T-helper 17 cell (primary cell): ENCODE results near the gene CYLC2. TPM values are rescaled to one million over a fixed set of nuclear protein-coding genes. Genes with fewer than 3 reads are reported as not detected.

Experiments
- ATAC-seq: fragments of 150-1000 bp; cut with Tn5 transposase; 2 replicates; pipeline ENCODE4 v1.10.0; 2021; ENCODE audit warnings: mild to moderate bottlenecking, moderate library complexity
- DNase-seq, 3 donors: peaks; one replicate each; pipeline versions ENCODE4 v3.0.0 to v3.0.0-alpha.2; 2020 to 2021
- H3K9me3 ChIP-seq: one replicate; pipeline ENCODE4 v1.7.0; 2013; ENCODE audit warnings: low read length, mild to moderate bottlenecking; ENCODE audit not compliant: control insufficient read depth, poor library complexity, severe bottlenecking
- H3K27ac Mint-ChIP-seq: one replicate; pipeline ENCODE4 v1.8.0; 2022; ENCODE audit warnings: mild to moderate bottlenecking, moderate library complexity, mixed read lengths
- H3K27me3 Mint-ChIP-seq: one replicate; pipeline ENCODE4 v1.8.0; 2022; ENCODE audit warnings: mixed read lengths
- H3K36me3 Mint-ChIP-seq: one replicate; pipeline ENCODE4 v1.8.0; 2022; ENCODE audit warnings: low read depth, mixed read lengths
- H3K4me1 Mint-ChIP-seq: one replicate; pipeline ENCODE4 v1.8.0; 2022; ENCODE audit warnings: mild to moderate bottlenecking, mixed read lengths
- H3K4me3 Mint-ChIP-seq: one replicate; pipeline ENCODE4 v1.8.0; 2022; ENCODE audit warnings: mild to moderate bottlenecking, moderate library complexity, mixed read lengths
- total RNA-seq, 4 donors: library from RNA in 2 of 4; stranded (reverse) in 2 of 4; gene quantifications; one replicate each; pipeline ENCODE4 v1.2.3 and lab custom pipeline; 2022 to 2026

Gene CYLC2
- total RNA-seq: not detected
- 0 reads per million in 2 donors for total RNA-seq (lab: John Stamatoyannopoulos, UW)

GRCh38 chr9:102995033-102995432 is at the start of gene CYLC2:
Gene CYLC2 (plus strand): TSS chr9:102995333. CDS start chr9:102995381, 48 bp downstream.
- ATAC-seq: no peak
- Mint-ChIP-seq H3K36me3 (no peaks in the 10 kb centered on the region), H3K4me3 (no peak within 1 kb of the TSS)

GRCh38 chr9:102950346-102950745 is 44.8 kb upstream of the CYLC2 start:
- H3K27ac Mint-ChIP-seq: no peak overlapping the region
- no peak for ATAC-seq
- H3K36me3 Mint-ChIP-seq: no peaks in the 10 kb centered on the region
- DNase-seq: no peak
- no peaks in the 10 kb centered on the region for H3K4me1 Mint-ChIP-seq
- no peaks in the 10 kb centered on the region for H3K9me3 ChIP-seq
- no peaks in the 10 kb centered on the region for H3K27me3 Mint-ChIP-seq
- no peak overlapping the region for H3K4me3 Mint-ChIP-seq

More at GRCh38 chr9:102995033-102995432, at the start of gene CYLC2:
- H3K9me3 ChIP-seq: no peaks in the 10 kb centered on the region
- H3K27ac Mint-ChIP-seq: no peak within 1 kb of the TSS
- no peak for DNase-seq
- no peaks in the 10 kb centered on the region for H3K27me3 Mint-ChIP-seq
- H3K4me1 Mint-ChIP-seq: no peaks in the 10 kb centered on the region

GRCh38 chr9:102966999-102967398 is 28.1 kb upstream of the CYLC2 start:
- no peak for ATAC-seq
- Mint-ChIP-seq H3K27me3 (no peaks in the 10 kb centered on the region), H3K4me3 (no peak overlapping the region), H3K36me3 (no peaks in the 10 kb centered on the region), H3K27ac (no peak overlapping the region), H3K4me1 (no peaks in the 10 kb centered on the region)
- DNase-seq: no peak
- peaks cover 4% of the 10 kb centered on the region for H3K9me3 ChIP-seq

- no peak overlapping the region for H3K27ac Mint-ChIP-seq
- DNase-seq: no peak
- no peaks in the 10 kb centered on the region for H3K27me3 Mint-ChIP-seq
- H3K9me3 ChIP-seq: peaks cover 4% of the 10 kb centered on the region
- no peak overlapping the region for H3K4me3 Mint-ChIP-seq
- H3K36me3 Mint-ChIP-seq: no peaks in the 10 kb centered on the region
- H3K4me1 Mint-ChIP-seq: no peaks in the 10 kb centered on the region
- no peak for ATAC-seq
These were observed 27.2 kb upstream of the CYLC2 start for GRCh38 chr9:102967979-102968378.

- H3K4me1 Mint-ChIP-seq: no peaks in the 10 kb centered on the region
- DNase-seq (no peak), ATAC-seq (no peak)
- peaks cover 4% of the 10 kb centered on the region for H3K9me3 ChIP-seq
- H3K27ac Mint-ChIP-seq: no peak overlapping the region
- no peaks in the 10 kb centered on the region for H3K27me3 Mint-ChIP-seq
- no peak overlapping the region for H3K4me3 Mint-ChIP-seq
- no peaks in the 10 kb centered on the region for H3K36me3 Mint-ChIP-seq
These were observed 22.4 kb upstream of the CYLC2 start for GRCh38 chr9:102972780-102973179.

GRCh38 chr9:102974530-102974929 is 20.6 kb upstream of the CYLC2 start:
- DNase-seq (no peak), ATAC-seq (no peak)
- no peak overlapping the region for H3K27ac Mint-ChIP-seq
- H3K27me3 Mint-ChIP-seq: no peaks in the 10 kb centered on the region
- H3K9me3 ChIP-seq: peaks cover 4% of the 10 kb centered on the region
- H3K4me1 Mint-ChIP-seq: no peaks in the 10 kb centered on the region
- no peak overlapping the region for H3K4me3 Mint-ChIP-seq
- H3K36me3 Mint-ChIP-seq: no peaks in the 10 kb centered on the region

GRCh38 chr9:102975251-102975650 is 19.9 kb upstream of the CYLC2 start:
- H3K4me3 Mint-ChIP-seq: no peak overlapping the region
- no peaks in the 10 kb centered on the region for H3K27me3 Mint-ChIP-seq
- H3K9me3 ChIP-seq: peaks cover 2% of the 10 kb centered on the region
- ATAC-seq: no peak
- H3K36me3 Mint-ChIP-seq: no peaks in the 10 kb centered on the region
- no peak for DNase-seq
- H3K4me1 Mint-ChIP-seq: no peaks in the 10 kb centered on the region
- no peak overlapping the region for H3K27ac Mint-ChIP-seq

- H3K4me1 Mint-ChIP-seq: no peaks in the 10 kb centered on the region
These were observed 9.8 kb upstream of the CYLC2 start for GRCh38 chr9:102985162-102985895.

GRCh38 chr9:102986425-102986824 is 8.7 kb upstream of the CYLC2 start:
- Mint-ChIP-seq H3K4me3 (no peak overlapping the region), H3K4me1 (no peaks in the 10 kb centered on the region), H3K27ac (no peak overlapping the region), H3K36me3 (no peaks in the 10 kb centered on the region), H3K27me3 (no peaks in the 10 kb centered on the region)
- DNase-seq (no peak), ATAC-seq (no peak)
- no peaks in the 10 kb centered on the region for H3K9me3 ChIP-seq

More at GRCh38 chr9:102985162-102985895, 9.8 kb upstream of the CYLC2 start:
- H3K36me3 Mint-ChIP-seq: no peaks in the 10 kb centered on the region
- no peak overlapping the region for H3K4me3 Mint-ChIP-seq
- ATAC-seq (no peak), DNase-seq (no peak)
- no peaks in the 10 kb centered on the region for H3K27me3 Mint-ChIP-seq
- H3K9me3 ChIP-seq: no peaks in the 10 kb centered on the region
- H3K27ac Mint-ChIP-seq: no peak overlapping the region

- H3K4me3 Mint-ChIP-seq: no peak overlapping the region
- DNase-seq (no peak), ATAC-seq (no peak)
- H3K27me3 Mint-ChIP-seq: no peaks in the 10 kb centered on the region
- H3K9me3 ChIP-seq: peaks cover 4% of the 10 kb centered on the region
- no peaks in the 10 kb centered on the region for H3K4me1 Mint-ChIP-seq
- H3K36me3 Mint-ChIP-seq: no peaks in the 10 kb centered on the region
- H3K27ac Mint-ChIP-seq: no peak overlapping the region
These were observed 8.6 kb downstream of the CYLC2 start for GRCh38 chr9:103003689-103004088.

GRCh38 chr9:103014242-103014641 is 19.1 kb downstream of the CYLC2 start:
- Mint-ChIP-seq H3K4me1 (no peaks in the 10 kb centered on the region), H3K4me3 (no peak overlapping the region), H3K27me3 (no peaks in the 10 kb centered on the region), H3K27ac (no peak overlapping the region), H3K36me3 (no peaks in the 10 kb centered on the region)
- no peak for DNase-seq
- ATAC-seq: no peak
- no peaks in the 10 kb centered on the region for H3K9me3 ChIP-seq

- H3K4me3 Mint-ChIP-seq: no peak overlapping the region
- ATAC-seq: no peak
- no peaks in the 10 kb centered on the region for H3K4me1 Mint-ChIP-seq
- no peak overlapping the region for H3K27ac Mint-ChIP-seq
- DNase-seq: no peak
- no peaks in the 10 kb centered on the region for H3K36me3 Mint-ChIP-seq
- H3K9me3 ChIP-seq: no peaks in the 10 kb centered on the region
- H3K27me3 Mint-ChIP-seq: no peaks in the 10 kb centered on the region
These were observed 30.7 kb downstream of the CYLC2 start for GRCh38 chr9:103025796-103026195.

- Mint-ChIP-seq H3K27me3 (no peaks in the 10 kb centered on the region), H3K4me1 (no peaks in the 10 kb centered on the region), H3K27ac (no peak overlapping the region), H3K36me3 (no peaks in the 10 kb centered on the region), H3K4me3 (no peak overlapping the region)
- no peak for ATAC-seq
- no peak for DNase-seq
- H3K9me3 ChIP-seq: no peaks in the 10 kb centered on the region
These were observed 42.7 kb downstream of the CYLC2 start for GRCh38 chr9:103037508-103038477.
